Kidney (tissue), 14 donors: ENCODE results near the gene PPFIA2. TPM values are rescaled to one million over a fixed set of nuclear protein-coding genes. Genes with fewer than 3 reads are reported as not detected.
A peak's percentile ranks its signal among the peaks of the same experiment; 100 is the strongest.

Experiments
- DNase-seq, 5 donors: peaks; one replicate each; pipeline ENCODE4 v3.0.0-alpha.2; 2013 to 2020
- FAIRE-seq: peaks from 2 replicates; lab custom pipeline; 2012; peaks lifted over from hg19 to GRCh38; lab: Jason Lieb, UNC
- H3K27ac ChIP-seq, 2 donors: one replicate each; pipeline ENCODE4 v1.7.0; 2013; ENCODE audit warnings: low read depth in 2 of 2, low read length in 2 of 2, inconsistent platforms in 1 of 2
- H3K27me3 ChIP-seq: one replicate; pipeline ENCODE4 v1.7.1; 2013; ENCODE audit warnings: low read length, inconsistent platforms; ENCODE audit not compliant: control insufficient read depth, insufficient read depth
- H3K36me3 ChIP-seq, 3 donors: one replicate each; pipeline versions ENCODE4 v1.7.0 to v1.7.1; 2013; ENCODE audit warnings: low read length in 3 of 3, control low read depth in 1 of 3, inconsistent platforms in 1 of 3; ENCODE audit not compliant: insufficient read depth in 3 of 3, control insufficient read depth in 2 of 3
- H3K4me1 ChIP-seq, 3 donors: one replicate each; pipeline versions ENCODE4 v1.7.0 to v1.7.1; 2013; ENCODE audit warnings: low read length in 3 of 3, inconsistent platforms in 1 of 3, low read depth in 1 of 3; ENCODE audit not compliant: control insufficient read depth in 2 of 3, insufficient read depth in 2 of 3
- H3K4me3 ChIP-seq, 3 donors: one replicate each; pipeline versions ENCODE4 v1.7.0 to v1.8.1; 2013; ENCODE audit warnings: low read length in 3 of 3, control low read depth in 1 of 3, inconsistent platforms in 1 of 3
- H3K9ac ChIP-seq, 3 donors: one replicate each; pipeline versions ENCODE4 v1.7.0 to v1.7.1; 2013; ENCODE audit warnings: low read length in 3 of 3, control low read depth in 1 of 3, inconsistent platforms in 1 of 3
- H3K9me3 ChIP-seq, 3 donors: one replicate each; pipeline versions ENCODE4 v1.7.0 to v1.7.1; 2013; ENCODE audit warnings: low read length in 3 of 3, control low read depth in 1 of 3, inconsistent platforms in 1 of 3; ENCODE audit not compliant: control insufficient read depth in 2 of 3, insufficient read depth in 1 of 3
- intact Hi-C: fragments of 100-400 bp; cut with DNase I; formaldehyde crosslinking; loops from one replicate; pipeline ENCODE4 v1.11.1; 2022
- polyA plus RNA-seq: library from polyadenylated mRNA; stranded (reverse); fragments of 350-450 nt; fragmentation: Illumina TruSeq; extraction: RNeasy Lipid Tissue Mini Kit (QIAGEN cat#74804); gene quantifications from one replicate; pipeline ENCODE4 v1.2.3, GENCODE V29; 2014; ENCODE audit warnings: low read depth, low replicate concordance; ENCODE audit not compliant: insufficient read depth
- total RNA-seq: library from RNA; stranded (reverse); fragmentation: NEBNext Ultra II Directional; extraction: Animal tissue kit (Norgen Biotek cat#: 25700); gene quantifications from one replicate; pipeline ENCODE4 v1.2.1, GENCODE V29; 2021
- TF ChIP-seq, protein P1 (sequence below): IDR thresholded peaks from 3 replicates; pipeline ENCODE4 v1.5.1; 2012; ENCODE audit warnings: mild to moderate bottlenecking, moderate library complexity, borderline replicate concordance; ENCODE audit not compliant: insufficient read depth; ENCODE audit errors: extremely low read depth
- donor health status: control.
- donor health status: control.
- donor health status: control.
- donor health status: control.
- donor health status: control.
- donor health status: DM: yes; HTN: yes; CAD: no.
- donor health status: Normal renal cell carcinoma (clear cell type).

PPFIA2 gene
- total and polyA plus RNA-seq, 2 donors from 2014 or later = 2.8 to 9.4 TPM

DNA sequence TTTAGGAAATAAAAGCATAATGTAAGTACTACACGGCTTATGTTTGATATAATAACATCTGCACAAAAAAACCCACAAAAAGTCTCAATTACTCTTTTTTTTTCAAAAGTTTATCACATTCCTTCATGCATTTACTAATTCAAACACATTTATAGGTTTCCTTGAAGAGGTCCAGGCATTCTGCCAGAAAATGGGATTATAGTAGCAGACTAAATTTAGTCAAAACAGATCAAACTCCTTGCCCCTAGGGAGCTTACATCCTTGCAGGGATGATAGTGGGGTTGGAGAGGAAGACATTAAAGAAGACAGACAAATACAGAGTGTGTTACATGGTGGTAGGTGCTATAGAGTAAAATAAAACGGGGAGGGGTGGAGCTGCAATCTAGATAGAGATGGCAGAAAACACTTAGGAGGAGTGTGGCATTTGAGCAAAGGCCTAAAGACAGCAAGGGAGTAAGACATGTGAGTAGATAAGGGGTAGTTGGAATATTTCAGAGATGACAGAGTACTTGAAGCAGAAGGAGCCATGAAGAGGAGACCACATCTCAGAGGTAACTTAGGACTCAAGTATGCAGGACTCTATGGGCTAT is 266.9 kb downstream of the PPFIA2 start:
- peak in 1 of 5 donors; percentile 4 for DNase-seq
- H3K4me3 ChIP-seq = no peak overlapping the region
- H3K4me1 ChIP-seq = no peaks in the 10 kb centered on the region
- FAIRE-seq = no peak
- no peak overlapping the region for H3K9ac ChIP-seq
- no peaks in the 10 kb centered on the region for H3K36me3 ChIP-seq
- H3K27me3 ChIP-seq = no peaks in the 10 kb centered on the region
- no peak overlapping the region for H3K27ac ChIP-seq
- no peaks in the 10 kb centered on the region for H3K9me3 ChIP-seq
- intact Hi-C loops = no loop called here
- TF ChIP-seq, protein P1, sequence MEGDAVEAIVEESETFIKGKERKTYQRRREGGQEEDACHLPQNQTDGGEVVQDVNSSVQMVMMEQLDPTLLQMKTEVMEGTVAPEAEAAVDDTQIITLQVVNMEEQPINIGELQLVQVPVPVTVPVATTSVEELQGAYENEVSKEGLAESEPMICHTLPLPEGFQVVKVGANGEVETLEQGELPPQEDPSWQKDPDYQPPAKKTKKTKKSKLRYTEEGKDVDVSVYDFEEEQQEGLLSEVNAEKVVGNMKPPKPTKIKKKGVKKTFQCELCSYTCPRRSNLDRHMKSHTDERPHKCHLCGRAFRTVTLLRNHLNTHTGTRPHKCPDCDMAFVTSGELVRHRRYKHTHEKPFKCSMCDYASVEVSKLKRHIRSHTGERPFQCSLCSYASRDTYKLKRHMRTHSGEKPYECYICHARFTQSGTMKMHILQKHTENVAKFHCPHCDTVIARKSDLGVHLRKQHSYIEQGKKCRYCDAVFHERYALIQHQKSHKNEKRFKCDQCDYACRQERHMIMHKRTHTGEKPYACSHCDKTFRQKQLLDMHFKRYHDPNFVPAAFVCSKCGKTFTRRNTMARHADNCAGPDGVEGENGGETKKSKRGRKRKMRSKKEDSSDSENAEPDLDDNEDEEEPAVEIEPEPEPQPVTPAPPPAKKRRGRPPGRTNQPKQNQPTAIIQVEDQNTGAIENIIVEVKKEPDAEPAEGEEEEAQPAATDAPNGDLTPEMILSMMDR = no peak

DNA sequence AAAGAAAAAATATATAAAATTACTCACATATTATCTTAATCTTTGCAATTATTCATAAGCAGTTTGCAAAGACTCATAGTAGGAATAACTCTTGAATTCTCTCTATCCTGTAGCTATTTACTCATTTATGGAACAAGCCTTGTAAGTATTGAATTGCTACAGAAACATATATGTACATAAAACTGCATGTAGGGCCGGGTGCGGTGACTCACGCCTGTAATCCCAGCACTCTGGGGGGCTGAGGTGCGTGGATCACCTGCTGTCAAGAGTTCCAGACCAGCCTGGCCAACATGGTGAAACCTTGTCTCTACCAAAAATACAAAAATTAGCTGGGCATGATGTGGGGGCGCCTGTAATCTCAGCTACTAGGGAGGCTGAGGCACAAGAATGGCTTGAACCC is 286.2 kb downstream of the PPFIA2 start:
- no peak overlapping the region for H3K9ac ChIP-seq
- DNase-seq (peak in 1 of 5 donors; percentile 29), FAIRE-seq (no peak)
- H3K27me3 ChIP-seq = no peaks in the 10 kb centered on the region
- no peak overlapping the region for H3K27ac ChIP-seq
- TF ChIP-seq, protein P1 = no peak
- no peak overlapping the region for H3K4me3 ChIP-seq
- no peaks in the 10 kb centered on the region for H3K4me1 ChIP-seq
- no peaks in the 10 kb centered on the region for H3K36me3 ChIP-seq
- no peaks in the 10 kb centered on the region for H3K9me3 ChIP-seq
- intact Hi-C loops = no loop called here

DNA sequence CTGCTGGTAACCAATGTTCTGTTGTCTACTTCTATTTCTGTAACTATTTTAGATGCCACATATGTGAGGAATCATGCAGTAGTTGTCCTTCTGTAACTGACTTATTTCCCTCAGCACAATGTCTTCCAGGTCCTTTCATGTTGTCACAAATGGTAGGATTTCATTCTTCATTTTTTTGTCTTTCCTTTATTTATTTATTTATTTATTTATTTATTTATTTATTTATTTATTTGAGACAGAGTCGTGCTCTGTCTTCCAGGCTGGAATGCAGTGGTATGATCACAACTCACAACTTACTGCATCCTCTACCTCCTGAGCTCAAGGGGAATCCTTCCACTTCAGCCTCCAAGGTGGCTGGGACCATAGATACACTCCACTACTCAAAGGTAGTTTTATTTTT is 288.2 kb downstream of the PPFIA2 start:
- intact Hi-C loops = no loop called here
- FAIRE-seq = no peak
- TF ChIP-seq, protein P1 = no peak

DNA sequence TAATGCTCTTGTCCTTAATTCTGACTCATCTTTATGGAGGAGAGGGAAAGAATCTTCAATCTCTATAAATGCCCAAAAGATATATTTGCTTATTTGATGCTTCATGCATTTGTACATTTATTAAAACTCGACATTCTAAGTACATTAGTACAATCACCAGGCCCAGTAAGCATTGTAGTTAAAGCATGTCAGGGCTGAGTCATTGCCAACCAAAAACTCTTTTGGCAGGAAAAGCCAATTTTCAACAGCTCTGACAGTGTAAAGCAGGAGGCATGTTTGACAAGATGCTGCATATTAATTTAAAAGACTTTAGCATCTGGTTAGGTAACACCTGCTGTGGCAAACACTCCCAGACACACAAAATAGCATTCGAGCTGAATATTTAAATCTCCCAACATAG is 290.9 kb downstream of the PPFIA2 start:
- Histone ChIP-seq H3K4me1 (no peaks in the 10 kb centered on the region), H3K4me3 (no peak overlapping the region), H3K9ac (no peak overlapping the region), H3K27ac (no peak overlapping the region), H3K36me3 (no peaks in the 10 kb centered on the region), H3K27me3 (no peaks in the 10 kb centered on the region), H3K9me3 (no peaks in the 10 kb centered on the region)
- DNase-seq (no peak), FAIRE-seq (no peak)
- TF ChIP-seq, protein P1 = no peak
- intact Hi-C loops = no loop called here

More for the DNA sequence above, 288.2 kb downstream of the PPFIA2 start:
- Histone ChIP-seq H3K36me3 (no peaks in the 10 kb centered on the region), H3K27ac (no peak overlapping the region), H3K4me1 (no peaks in the 10 kb centered on the region), H3K9ac (no peak overlapping the region), H3K27me3 (no peaks in the 10 kb centered on the region), H3K4me3 (no peak overlapping the region), H3K9me3 (no peaks in the 10 kb centered on the region)
- no peak for DNase-seq
